ENCODE results near the gene ZHX3.

GRCh38 chr20:41205313-41205712, 112.2 kb downstream of the ZHX3 start:
- TF ChIP-seq CTCF (IDR thresholded peaks at IDR 0.05) (no peak), POLR2A (IDR thresholded peaks at IDR 0.05) (no peak), POLR2AphosphoS5 (IDR thresholded peaks at IDR 0.05; ENCODE audit: insufficient read depth in 1 of 2, low read depth in 1 of 2) (no peak)
